Subcutaneous adipose tissue (tissue), 4 donors: Measurements from ENCODE around the gene PRR3. TPM values are rescaled to one million over a fixed set of nuclear protein-coding genes. Genes with fewer than 3 reads are reported as not detected.

Source experiments
- total RNA-seq, 4 donors: library from RNA; depleted of rRNA; stranded (reverse); fragments of >200 nt; gene quantifications; one replicate each; pipeline ENCODE4 v1.1.0, GENCODE V29; 2016
- TF ChIP-seq, protein P1 (sequence below): fragments of 450-650 bp; IDR thresholded peaks from one replicate; pipeline ENCODE4 v1.5.1; 2016; ENCODE audit warnings: low read depth, mild to moderate bottlenecking, control low read depth, antibody characterized with exemption, moderate library complexity

Gene PRR3
- total RNA-seq, 4 donors from 2014 or later = 2.4 to 4.4 (median 4.2) TPM

DNA sequence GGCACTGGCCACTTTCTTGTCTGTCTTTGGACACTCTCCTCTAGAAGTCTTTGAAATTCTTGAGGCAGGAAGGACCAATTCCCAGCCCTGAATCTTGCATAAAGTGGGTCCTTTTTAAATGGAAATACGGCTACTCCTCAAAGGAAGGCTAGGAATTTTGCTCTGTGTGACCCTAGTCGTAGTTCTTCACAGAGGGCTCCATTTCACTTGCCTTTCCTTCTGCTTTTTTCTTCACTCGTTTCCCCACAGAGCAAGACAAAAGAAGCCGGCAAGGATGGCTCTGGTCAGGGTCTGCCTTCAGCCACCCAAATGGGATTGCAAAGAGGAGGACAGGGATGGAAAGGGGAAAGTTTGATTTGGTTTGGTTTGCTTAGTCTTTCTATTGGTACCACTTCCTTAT is 42.0 kb upstream of the PRR3 start:
- TF ChIP-seq, protein P1, sequence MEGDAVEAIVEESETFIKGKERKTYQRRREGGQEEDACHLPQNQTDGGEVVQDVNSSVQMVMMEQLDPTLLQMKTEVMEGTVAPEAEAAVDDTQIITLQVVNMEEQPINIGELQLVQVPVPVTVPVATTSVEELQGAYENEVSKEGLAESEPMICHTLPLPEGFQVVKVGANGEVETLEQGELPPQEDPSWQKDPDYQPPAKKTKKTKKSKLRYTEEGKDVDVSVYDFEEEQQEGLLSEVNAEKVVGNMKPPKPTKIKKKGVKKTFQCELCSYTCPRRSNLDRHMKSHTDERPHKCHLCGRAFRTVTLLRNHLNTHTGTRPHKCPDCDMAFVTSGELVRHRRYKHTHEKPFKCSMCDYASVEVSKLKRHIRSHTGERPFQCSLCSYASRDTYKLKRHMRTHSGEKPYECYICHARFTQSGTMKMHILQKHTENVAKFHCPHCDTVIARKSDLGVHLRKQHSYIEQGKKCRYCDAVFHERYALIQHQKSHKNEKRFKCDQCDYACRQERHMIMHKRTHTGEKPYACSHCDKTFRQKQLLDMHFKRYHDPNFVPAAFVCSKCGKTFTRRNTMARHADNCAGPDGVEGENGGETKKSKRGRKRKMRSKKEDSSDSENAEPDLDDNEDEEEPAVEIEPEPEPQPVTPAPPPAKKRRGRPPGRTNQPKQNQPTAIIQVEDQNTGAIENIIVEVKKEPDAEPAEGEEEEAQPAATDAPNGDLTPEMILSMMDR = no peak

DNA sequence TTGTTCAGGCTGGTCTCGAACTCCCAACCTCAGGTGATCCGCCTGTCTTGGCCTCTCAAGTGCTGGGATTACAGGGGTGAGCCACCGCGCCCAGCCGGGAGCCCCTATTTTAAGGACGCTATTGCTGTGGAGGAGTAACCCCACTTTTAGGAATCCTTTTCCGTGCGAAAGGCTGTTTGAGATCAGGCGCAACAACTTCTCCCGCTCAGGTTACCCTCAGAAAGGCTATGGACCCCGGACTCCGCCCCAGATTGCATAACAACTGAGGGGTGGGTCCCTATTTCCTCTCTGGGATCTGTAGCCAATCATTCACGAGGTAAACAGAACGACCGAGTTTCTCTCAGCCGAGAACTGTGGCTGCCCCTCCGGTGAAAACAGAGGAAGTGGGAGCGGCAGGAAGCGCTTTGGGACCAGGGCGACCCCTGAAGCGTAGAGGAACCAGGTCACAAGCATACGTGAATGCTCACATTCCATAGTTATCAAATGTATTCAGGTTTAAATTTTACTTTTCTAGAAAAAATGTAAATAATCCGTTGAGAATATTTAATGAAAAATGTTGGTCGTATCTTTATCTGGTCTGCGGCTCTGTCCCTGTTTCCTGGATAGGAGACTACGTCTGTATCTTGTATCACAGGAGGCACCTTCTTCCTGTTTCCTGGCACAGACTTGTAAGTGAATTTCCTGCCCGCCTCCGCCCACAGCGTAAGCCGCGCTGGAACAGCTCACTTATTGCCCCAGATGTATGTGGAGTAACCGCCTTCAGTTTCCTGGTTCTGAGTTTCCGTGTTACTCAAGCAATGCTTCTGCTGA is 40.9 kb upstream of the PRR3 start:
- TF ChIP-seq, protein P1 = no peak

DNA sequence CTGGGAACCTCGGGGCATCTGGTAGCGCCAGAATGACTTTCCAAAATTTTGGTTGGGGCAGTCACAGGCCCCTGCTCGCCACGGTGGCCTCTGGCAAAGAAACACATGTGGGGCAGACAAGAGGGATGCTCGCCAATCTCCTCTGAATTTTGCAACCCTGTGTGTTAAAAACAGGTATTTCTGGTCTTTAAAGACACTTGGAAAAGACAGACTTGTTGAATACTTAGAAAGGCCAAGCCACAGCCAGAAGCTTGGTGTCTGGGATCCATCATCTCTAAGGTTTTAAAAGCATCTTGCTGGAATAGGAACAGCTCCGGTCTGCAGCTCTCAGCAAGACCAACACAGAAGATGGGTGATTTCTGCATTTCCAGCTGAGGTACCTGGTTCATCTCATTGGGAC is 36.6 kb upstream of the PRR3 start:
- TF ChIP-seq, protein P1 = no peak

DNA sequence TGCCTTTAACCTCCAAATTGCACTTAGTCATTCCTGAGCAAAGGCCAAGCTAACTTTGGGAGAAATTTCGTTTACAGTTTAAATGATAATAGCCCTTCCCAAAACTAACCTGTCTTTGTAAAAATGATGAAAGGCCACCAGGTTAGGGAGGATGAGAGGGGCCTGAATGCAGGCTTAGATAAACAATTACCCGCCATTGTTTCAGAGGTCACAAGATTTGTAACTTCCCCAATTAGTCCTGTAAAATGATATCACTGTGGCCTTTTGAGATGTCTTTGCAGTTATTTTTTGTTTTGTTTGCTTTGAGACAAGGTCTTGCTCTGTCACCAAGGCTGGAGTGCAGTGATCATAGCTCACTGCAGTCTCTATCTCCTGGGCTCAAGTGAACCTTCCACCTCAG is 27.1 kb upstream of the PRR3 start:
- TF ChIP-seq, protein P1 = no peak

DNA sequence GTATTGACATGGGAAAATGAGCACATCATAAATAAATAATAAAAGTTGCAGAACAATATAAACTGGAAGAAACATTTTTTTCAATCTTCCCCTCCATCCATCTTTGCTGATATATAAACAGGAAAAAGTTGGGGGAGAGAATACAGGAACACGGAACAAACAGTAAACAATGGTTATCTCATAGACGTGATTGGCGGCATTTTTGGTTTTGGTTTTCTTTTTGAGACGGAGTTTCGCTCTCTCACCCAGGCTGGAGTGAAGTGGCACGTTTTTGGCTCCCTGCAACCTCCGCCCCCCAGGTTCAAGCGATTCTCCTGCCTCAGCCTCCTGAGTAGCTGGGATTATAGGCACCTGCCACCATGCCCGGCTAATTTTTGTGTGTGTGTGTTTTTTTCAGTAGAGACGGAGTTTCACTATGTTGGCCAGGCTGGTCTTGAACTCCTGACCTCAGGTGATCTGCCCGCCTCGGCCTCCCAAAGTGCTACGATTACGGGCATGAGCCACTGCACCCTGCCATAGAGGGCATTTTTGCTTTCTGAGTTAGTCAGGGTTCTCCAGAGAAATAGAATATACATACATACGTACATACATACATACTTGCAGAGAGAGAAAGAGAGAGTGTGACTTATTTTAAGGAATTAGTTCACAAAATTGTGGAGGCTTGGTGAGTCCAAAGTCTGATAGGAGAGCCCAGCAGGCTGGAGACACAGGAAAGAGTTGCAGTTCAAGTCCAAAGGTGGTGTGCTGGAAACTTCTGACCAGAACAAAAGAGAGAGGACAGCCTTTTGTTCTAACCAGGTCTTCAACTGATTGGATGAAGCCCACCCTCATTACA is 23.4 kb upstream of the PRR3 start:
- TF ChIP-seq, protein P1 = no peak

DNA sequence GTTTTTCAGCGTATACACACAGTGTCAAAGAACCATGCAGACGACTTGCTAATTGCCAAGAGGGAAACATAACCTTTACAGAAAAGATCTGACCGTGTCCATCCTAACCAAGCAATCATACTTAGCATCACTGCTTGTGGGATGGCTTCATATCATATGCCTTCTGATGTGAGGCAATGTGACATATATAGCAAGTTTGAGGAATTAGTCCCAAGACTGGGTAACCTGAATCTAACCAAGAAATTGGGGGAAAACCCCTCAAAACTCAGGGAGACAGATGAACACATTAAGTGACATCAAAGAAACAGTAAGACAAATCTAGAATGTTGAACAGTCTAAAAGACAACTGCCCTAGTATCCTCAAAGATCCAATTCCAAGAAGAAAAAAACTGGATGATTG is 19.2 kb upstream of the PRR3 start:
- TF ChIP-seq, protein P1 = no peak
